GM19463 (cell line): ENCODE results near the gene CDH8.
"Not testable (repeated sequence)": the region's sequence is repeated elsewhere in the genome, so short reads cannot be mapped to it uniquely, and the experiment has no call there.

Experiments used
- ATAC-seq: cut with Tn5 transposase; IDR thresholded peaks from one replicate; pipeline ENCODE4 v1.9.1; 2021; ENCODE audit warnings: mild to moderate bottlenecking, moderate library complexity; ENCODE audit not compliant: unreplicated experiment

Gene CDH8

GRCh38 chr16:61871837-61872777 lies 164.1 kb downstream of the CDH8 start:
- no peak for ATAC-seq

- ATAC-seq: no peak
Measured at GRCh38 chr16:61862221-61863155, 173.8 kb downstream of the CDH8 start.

GRCh38 chr16:61858988-61859387 lies 177.2 kb downstream of the CDH8 start:
- ATAC-seq: no peak

GRCh38 chr16:61842666-61843065 lies 193.6 kb downstream of the CDH8 start:
- no peak for ATAC-seq

GRCh38 chr16:61836804-61837393 lies 199.3 kb downstream of the CDH8 start:
- ATAC-seq: no peak

GRCh38 chr16:61834082-61834481 lies 202.2 kb downstream of the CDH8 start:
- ATAC-seq: no peak

GRCh38 chr16:61831351-61831917 lies 204.8 kb downstream of the CDH8 start:
- ATAC-seq: no peak

- no peak for ATAC-seq
Measured at GRCh38 chr16:61829631-61830030, 206.6 kb downstream of the CDH8 start.

- no peak for ATAC-seq
Measured at GRCh38 chr16:61823326-61823725, 212.9 kb downstream of the CDH8 start.

- no peak for ATAC-seq
Measured at GRCh38 chr16:61820820-61821219, 215.4 kb downstream of the CDH8 start.

GRCh38 chr16:61820398-61820797 lies 215.8 kb downstream of the CDH8 start:
- ATAC-seq: no peak

GRCh38 chr16:61818850-61819249 lies 217.4 kb downstream of the CDH8 start:
- no peak for ATAC-seq

GRCh38 chr16:61817583-61818278 lies 218.5 kb downstream of the CDH8 start:
- ATAC-seq: no peak

- no peak for ATAC-seq
Measured at GRCh38 chr16:61814726-61815347, 221.4 kb downstream of the CDH8 start.

- no peak for ATAC-seq
Measured at GRCh38 chr16:61813339-61813738, 222.9 kb downstream of the CDH8 start.

- no peak for ATAC-seq
Measured at GRCh38 chr16:61812251-61812650, 224.0 kb downstream of the CDH8 start.

- ATAC-seq: no peak
Measured at GRCh38 chr16:61807551-61807950, 228.7 kb downstream of the CDH8 start.

- not testable (repeated sequence) for ATAC-seq
Measured at GRCh38 chr16:61801217-61801616, 235.0 kb downstream of the CDH8 start.

- no peak for ATAC-seq
Measured at GRCh38 chr16:61798741-61799140, 237.5 kb downstream of the CDH8 start.
